ENCODE measurements around the gene MC4R.

DNA sequence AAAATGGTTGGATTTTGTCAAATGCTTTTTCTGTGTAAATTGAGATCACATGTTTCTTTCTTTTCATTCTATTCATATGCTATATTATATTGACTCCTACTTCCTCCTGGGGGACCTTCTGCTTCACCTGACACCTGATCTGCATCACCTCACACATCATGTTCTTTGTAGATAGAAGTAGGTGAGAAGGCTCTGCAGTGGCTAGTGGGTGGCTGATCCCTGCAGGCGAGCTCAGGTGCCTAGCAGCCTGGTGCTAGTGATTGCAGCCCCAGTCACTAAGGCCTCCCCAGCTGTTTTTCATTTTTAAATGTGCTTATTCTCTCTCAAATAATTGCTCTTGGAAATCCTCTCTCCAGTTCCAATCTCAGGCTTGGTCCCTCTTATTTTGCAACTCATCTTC is 33.6 kb downstream of the MC4R start:
- TF ChIP-seq EZH2 (IDR thresholded peaks at IDR 0.05; ENCODE audit: borderline replicate concordance, low read length) = no peak
- TF ChIP-seq, protein P1, sequence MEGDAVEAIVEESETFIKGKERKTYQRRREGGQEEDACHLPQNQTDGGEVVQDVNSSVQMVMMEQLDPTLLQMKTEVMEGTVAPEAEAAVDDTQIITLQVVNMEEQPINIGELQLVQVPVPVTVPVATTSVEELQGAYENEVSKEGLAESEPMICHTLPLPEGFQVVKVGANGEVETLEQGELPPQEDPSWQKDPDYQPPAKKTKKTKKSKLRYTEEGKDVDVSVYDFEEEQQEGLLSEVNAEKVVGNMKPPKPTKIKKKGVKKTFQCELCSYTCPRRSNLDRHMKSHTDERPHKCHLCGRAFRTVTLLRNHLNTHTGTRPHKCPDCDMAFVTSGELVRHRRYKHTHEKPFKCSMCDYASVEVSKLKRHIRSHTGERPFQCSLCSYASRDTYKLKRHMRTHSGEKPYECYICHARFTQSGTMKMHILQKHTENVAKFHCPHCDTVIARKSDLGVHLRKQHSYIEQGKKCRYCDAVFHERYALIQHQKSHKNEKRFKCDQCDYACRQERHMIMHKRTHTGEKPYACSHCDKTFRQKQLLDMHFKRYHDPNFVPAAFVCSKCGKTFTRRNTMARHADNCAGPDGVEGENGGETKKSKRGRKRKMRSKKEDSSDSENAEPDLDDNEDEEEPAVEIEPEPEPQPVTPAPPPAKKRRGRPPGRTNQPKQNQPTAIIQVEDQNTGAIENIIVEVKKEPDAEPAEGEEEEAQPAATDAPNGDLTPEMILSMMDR (IDR thresholded peaks at IDR 0.05; ENCODE audit: low read length) = no peak
